ENCODE results near the gene THOC1.

The THOC1 gene

DNA sequence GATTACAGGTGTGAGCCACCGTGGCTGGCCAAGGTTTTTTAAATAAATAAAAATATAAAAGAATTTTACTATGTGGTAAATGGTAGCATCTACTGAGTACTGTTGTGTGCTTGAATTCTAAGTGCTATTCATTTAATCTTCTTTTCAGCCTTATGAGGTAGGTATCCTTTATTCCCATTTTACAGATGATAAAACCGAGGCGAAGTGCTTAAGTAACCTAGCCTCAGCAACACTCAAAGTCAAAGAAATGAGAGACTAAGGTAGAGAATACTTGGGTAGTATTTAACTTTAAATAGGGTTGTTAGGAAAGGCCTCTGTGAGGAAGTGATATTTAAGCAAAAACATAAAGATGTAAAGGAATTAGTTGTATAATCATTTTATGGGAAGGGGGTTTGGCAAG is 5.7 kb upstream of the THOC1 start:
- no peak for DNase-seq

GRCh38 chr18:272650-273049 is 4.8 kb upstream of the THOC1 start:
- no peak for DNase-seq

DNA sequence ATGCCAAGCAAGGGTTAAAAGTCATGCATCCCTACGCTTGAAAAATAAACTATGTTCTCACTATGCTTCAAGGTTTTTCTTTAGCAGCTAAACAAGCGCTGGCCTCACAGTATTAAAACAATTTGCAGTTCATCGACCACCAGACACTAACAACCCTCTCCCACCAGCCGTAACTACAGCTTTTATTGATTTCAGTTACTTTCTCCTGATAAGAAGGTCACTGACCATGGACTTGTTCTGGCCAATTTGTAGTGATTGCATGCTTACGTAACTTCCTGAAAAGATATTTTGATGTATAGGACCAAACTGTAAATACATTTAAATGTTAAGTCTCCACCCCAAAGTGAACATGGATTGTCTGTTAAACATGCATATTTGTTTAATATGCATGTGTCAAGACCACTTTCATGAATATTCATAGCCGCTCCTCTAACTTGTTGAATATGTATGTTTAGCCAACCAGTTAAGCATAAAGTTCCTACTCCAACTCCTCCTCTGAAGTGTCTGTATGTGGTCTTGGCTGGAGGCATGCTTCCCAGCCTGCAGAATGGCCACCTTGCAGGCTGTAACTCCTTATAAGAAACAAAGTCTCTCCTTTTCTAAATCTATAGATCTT is 1.7 kb upstream of the THOC1 start:
- no peak for DNase-seq

DNA sequence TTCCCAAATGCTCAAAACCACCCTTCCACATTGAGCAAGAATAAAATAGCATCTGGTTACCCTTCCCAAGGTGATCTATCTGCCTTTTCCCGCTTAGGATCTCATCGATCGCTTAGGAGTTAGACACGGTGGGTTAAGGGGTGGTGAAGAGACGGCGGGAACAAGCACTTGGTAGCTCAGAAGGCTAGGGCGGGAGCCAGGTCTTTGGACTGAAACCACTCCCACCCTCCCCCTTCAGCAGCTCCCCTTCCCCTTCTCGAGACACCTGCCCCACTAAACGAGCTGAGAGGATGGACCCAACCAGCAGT is 513 bp downstream of the THOC1 start:
- no peak for DNase-seq

DNA sequence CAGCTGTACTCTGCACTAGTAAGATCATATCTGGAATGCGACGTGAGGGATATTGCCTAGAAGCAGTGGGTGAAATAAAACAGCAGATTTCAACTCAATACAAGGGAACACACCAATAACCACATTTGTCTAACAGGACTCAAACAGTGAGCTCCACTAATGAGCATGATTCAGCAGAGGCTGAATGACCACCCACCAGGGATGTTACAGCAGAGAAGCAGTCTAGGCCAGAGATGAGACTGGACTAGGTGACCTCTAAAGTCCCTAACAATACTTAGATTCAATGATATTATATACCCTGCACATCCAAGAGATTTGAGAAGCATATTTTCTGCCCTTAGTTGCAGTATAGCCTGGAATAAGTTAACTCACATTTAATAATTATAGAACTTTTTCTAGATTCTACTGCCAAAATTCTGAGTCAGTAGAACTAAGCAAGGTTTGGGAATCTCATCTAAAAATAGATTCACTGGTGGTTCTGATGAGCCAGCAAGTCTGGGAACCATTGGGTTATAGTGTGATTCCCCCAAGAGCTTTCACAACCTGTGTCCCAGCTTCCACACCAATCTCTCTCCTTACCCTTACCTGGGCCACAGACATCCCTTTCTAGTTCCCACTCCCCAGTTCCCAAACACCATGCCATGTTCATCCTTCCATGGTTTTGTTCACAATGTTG is 6.3 kb downstream of the THOC1 start:
- DNase-seq, result no peak

DNA sequence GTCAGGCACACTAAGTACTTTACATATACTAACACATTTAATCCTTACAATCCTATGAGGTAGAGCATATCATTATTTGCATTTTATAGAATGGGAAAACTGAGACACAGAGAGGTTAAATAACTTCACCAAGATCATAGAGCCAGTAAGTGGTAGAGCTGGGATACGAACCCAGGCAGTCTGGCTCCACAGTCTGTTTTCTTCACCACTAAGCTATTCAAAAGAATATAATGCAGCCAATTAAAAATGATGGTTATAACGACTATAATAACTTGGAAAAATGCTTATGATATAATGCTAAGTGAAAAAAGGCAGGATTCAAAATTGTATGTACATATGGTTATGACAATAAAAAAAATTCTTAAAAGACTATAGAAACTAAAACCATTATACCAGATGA is 7.3 kb downstream of the THOC1 start:
- DNase-seq, result no peak

DNA sequence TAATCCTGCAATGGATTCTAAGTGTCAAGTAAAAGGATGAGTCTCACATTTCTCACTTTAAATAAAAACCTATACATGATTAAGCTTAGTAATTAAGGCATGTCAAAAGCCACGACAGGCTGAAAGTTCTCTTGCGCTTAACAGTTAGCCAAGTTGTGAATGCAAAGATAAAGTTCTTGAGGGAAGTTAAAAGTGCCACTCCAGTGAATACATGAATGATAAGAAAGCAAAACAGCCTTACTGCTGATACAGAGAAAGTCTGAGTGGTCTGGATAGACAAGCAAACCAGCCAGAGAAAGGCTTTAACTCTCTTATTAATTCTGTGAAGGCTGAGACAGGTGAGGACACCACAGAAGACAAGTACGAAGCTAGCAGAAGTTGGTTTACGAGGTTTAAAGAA is 12.7 kb downstream of the THOC1 start:
- no peak for DNase-seq

GRCh38 chr18:253121-253520 is 14.7 kb downstream of the THOC1 start:
- DNase-seq, result no peak

GRCh38 chr18:251572-251971 is 16.3 kb downstream of the THOC1 start:
- no peak for DNase-seq

- no peak for DNase-seq
Observed at GRCh38 chr18:250685-251084, 17.2 kb downstream of the THOC1 start.

GRCh38 chr18:248053-248452 is 19.8 kb downstream of the THOC1 start:
- no peak for DNase-seq

DNA sequence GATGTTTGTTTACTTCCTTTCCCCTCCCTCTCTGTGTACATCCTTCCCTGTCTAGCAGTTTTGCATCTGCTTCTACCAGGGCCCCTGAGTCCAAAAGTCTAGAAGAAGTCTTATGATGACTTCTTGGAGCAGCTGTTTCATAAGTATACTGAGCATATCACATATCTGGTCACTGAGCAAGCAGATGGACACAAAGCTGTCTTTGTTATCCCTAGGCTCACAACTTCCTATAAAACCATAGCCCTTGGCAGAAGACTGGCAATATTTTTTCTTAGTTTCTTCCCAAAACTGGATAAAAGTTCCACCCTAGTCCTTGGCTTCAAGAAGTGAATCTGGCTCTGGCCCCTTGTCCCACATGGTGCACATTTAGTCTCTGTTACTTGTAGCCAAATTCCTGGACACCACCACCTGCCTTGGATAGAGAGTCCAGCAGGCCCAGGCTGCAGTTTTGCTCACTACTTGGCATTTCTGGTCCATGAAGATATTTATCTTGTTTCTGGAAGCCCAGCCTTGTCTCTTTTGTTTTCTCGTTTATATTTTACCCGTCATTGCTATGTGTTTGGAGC is 22.5 kb downstream of the THOC1 start:
- no peak for DNase-seq

DNA sequence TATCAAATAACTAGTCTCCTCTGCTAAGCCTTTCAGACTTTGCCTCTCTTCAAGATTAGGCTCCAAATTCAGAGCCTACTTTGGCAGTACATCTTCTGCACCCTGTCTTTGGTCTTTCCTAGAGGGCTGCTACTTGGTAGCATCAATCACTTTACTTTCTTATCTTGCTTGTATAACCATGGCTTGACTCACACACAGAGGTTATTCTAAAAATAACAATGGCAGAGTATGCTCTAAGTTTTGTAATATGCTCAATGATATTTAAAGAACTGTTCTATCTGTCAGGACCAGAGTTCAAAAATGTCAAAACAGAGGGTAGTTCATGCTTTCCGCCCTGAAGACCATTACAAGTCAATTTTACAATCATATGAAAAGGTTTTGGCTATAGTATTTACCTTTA is 27.7 kb downstream of the THOC1 start:
- DNase-seq, result no peak

GRCh38 chr18:231563-231962 is 36.3 kb downstream of the THOC1 start:
- no peak for DNase-seq

DNA sequence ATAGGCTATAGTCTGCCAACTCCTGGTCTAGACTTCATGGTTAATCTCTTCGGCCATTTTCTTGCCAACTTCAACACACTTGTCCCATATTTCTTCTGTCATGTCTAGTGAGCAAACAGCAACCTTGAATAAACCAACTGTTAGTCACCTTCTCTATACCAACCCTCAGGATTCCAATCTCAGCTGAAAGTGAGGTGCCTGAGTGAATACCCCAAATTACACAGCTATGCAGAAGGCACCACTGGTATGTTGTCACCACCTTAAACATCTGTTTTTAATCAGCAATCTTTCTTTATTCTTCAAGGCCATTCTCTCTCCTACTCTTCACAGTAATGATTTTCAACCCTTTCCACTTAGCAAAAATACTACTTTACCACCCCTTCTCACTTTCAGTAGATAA is 39.3 kb downstream of the THOC1 start:
- no peak for DNase-seq

- DNase-seq, result no peak
Observed at GRCh38 chr18:227902-228301, 39.9 kb downstream of the THOC1 start.

DNA sequence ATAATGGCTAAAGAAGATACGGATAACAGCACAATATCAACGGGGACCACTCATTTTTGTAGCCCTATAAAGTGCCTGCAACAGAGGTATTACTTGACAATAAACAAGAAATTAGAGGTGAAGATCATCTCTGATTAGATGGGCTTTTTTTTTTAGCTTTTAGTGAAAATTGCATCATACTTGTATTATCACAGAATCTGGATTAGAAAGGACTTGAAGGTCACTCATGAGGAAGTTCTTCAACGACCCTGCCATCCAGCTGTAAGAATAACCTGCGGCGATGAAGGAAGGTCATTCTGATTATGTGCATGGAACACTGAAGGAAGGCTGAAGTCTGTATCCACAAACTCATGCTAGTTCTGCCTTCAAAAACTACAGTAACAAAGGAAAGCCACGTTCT is 40.5 kb downstream of the THOC1 start:
- DNase-seq, result no peak

DNA sequence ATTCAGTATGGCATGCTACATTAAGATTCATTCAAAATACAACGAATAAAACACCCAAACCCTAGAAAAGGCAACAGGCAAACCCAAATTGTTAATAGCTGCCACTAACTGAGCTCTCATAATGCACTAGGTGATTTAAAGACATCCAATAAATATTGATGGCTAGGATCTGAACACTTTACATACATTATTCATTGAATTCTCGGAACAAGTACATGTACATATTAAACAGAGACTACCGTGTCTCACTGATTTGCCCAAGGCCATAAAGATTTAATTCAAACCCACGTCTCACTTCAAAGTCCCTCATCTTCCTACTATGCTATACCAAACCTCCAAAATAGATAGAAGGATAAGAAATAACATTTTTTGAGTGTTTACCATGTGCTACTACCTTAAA is 42.1 kb downstream of the THOC1 start:
- no peak for DNase-seq

- DNase-seq, result no peak
Observed at GRCh38 chr18:220708-221107, 47.1 kb downstream of the THOC1 start.

GRCh38 chr18:217532-218336 is 50.1 kb downstream of the THOC1 start:
- no peak for DNase-seq

DNA sequence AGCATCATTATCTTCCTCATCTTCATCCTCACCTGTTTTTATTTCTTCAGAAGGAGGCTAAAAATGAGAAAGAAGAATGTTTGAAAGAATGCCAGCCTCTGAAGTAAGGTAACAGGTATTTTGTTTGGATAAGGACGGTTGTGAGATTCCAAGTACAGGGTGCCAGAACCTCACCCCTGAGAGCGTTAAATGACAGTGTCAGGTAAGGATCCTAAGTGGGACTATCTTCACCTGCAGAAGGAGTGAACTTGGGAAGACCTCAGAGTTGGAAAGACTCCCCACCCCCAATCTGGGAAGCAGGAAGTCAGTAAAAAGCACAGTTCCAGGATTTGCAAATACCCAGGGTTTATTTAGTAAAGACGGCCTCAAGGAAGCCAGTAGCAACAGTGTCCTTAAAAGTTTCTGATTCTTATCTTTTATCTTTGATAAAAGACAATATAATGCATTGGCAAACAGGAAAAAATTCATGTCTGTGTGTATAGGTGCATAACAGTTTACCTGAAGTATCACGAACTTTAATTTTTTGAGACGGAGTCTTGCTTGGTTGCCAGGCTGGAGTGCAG is 52.3 kb downstream of the THOC1 start:
- DNase-seq, result no peak

GRCh38 chr18:213966-214365 is 53.9 kb downstream of the THOC1 start:
- DNase-seq, result no peak

- no peak for DNase-seq
Observed at GRCh38 chr18:213505-213904, 54.3 kb downstream of the THOC1 start.

DNA sequence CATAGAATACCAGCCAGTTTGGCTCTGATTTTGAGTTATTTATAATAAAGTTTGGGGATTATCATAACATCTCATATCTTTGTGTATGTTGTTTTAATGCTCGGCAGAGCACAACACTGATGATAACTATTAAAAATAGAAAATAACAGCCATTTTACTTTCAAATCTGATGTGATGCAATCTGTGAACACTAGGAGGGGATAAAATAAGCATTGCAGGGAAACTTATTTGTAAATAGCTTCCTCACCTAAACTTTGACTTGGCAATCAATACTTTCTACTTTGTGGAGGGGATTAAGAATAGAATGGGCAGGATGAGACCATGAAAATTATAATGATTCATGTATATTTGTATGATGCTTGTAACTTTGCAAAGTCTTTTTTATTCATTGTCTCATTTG is 55.1 kb downstream of the THOC1 start:
- DNase-seq, result no peak
